Sciatic nerve (tissue), 2 donors: ENCODE data around the gene FANCL. TPM values are rescaled to one million over a fixed set of nuclear protein-coding genes. Genes with fewer than 3 reads are reported as not detected.
"Not testable (repeated sequence)": the region's sequence is repeated elsewhere in the genome, so short reads cannot be mapped to it uniquely, and the experiment has no call there.

Source experiments
- ATAC-seq: fragments of 200-7000 bp; cut with Tn5 transposase; one replicate; pipeline ENCODE4 v1.9.1; 2020; ENCODE audit warnings: mild to moderate bottlenecking, moderate library complexity
- DNase-seq: peaks from one replicate; pipeline ENCODE4 v3.0.0-alpha.2; 2020; ENCODE audit warnings: low spot score
- intact Hi-C: fragments of 100-400 bp; cut with DNase I; formaldehyde crosslinking; loops from one replicate; pipeline ENCODE4 v1.14.2; 2022
- total RNA-seq: library from RNA; stranded (reverse); fragmentation: NEBNext Ultra II Directional; extraction: Animal tissue kit (Norgen Biotek cat#: 25700); gene quantifications from one replicate; pipeline ENCODE4 v1.2.1, GENCODE V29; 2021
- donor health status: DM: no; HTN: no; CAD: no.
- donor health status: DM: no; HTN: no; CAD: no.

FANCL gene
- total RNA-seq, 1 donor from 2014 or later, result 42.8 TPM

- intact Hi-C loops, ATAC-seq, DNase-seq: not testable (repeated sequence)
Observed at GRCh38 chr2:58210951-58211568, 30.1 kb downstream of the FANCL start.

- no peak for DNase-seq
- no peak for ATAC-seq
- intact Hi-C loops, result no loop called here
Observed at GRCh38 chr2:58207189-58207588, 33.9 kb downstream of the FANCL start.

GRCh38 chr2:58206785-58207184 lies 34.3 kb downstream of the FANCL start:
- DNase-seq (no peak), ATAC-seq (no peak)
- intact Hi-C loops, result no loop called here

GRCh38 chr2:58204195-58204959 lies 36.7 kb downstream of the FANCL start:
- intact Hi-C loops, result no loop called here
- ATAC-seq (no peak), DNase-seq (no peak)

GRCh38 chr2:58203018-58203417 lies 38.1 kb downstream of the FANCL start:
- intact Hi-C loops, result no loop called here
- DNase-seq, result no peak
- no peak for ATAC-seq

GRCh38 chr2:58202404-58202803 lies 38.7 kb downstream of the FANCL start:
- no peak for ATAC-seq
- intact Hi-C loops, result no loop called here
- no peak for DNase-seq

GRCh38 chr2:58197894-58198293 lies 43.2 kb downstream of the FANCL start:
- no peak for DNase-seq
- ATAC-seq, result no peak
- intact Hi-C loops, result no loop called here

- intact Hi-C loops, result no loop called here
- ATAC-seq, result no peak
- DNase-seq, result no peak
Observed at GRCh38 chr2:58195662-58196061, 45.5 kb downstream of the FANCL start.

- no peak for ATAC-seq
- DNase-seq, result no peak
- intact Hi-C loops, result no loop called here
Observed at GRCh38 chr2:58194458-58194857, 46.7 kb downstream of the FANCL start.

- DNase-seq, intact Hi-C loops, ATAC-seq: not testable (repeated sequence)
Observed at GRCh38 chr2:58187022-58187421, 54.1 kb downstream of the FANCL start.

- no peak for DNase-seq
- intact Hi-C loops, result no loop called here
- no peak for ATAC-seq
Observed at GRCh38 chr2:58186501-58186900, 54.6 kb downstream of the FANCL start.

GRCh38 chr2:58182527-58182926 lies 58.6 kb downstream of the FANCL start:
- no peak for ATAC-seq
- intact Hi-C loops, result no loop called here
- DNase-seq, result no peak

GRCh38 chr2:58180635-58181034 lies 60.5 kb downstream of the FANCL start:
- intact Hi-C loops, result no loop called here
- ATAC-seq, result no peak

GRCh38 chr2:58180175-58180574 lies 61.0 kb downstream of the FANCL start:
- DNase-seq, intact Hi-C loops, ATAC-seq: not testable (repeated sequence)

More at GRCh38 chr2:58180635-58181034, 60.5 kb downstream of the FANCL start:
- no peak for DNase-seq

- intact Hi-C loops, ATAC-seq, DNase-seq: not testable (repeated sequence)
Observed at GRCh38 chr2:58177187-58177586, 63.9 kb downstream of the FANCL start.

- DNase-seq, ATAC-seq, intact Hi-C loops: not testable (repeated sequence)
Observed at GRCh38 chr2:58171831-58172230, 69.3 kb downstream of the FANCL start.

- ATAC-seq, intact Hi-C loops, DNase-seq: not testable (repeated sequence)
Observed at GRCh38 chr2:58170334-58170933, 70.7 kb downstream of the FANCL start.

- intact Hi-C loops, ATAC-seq, DNase-seq: not testable (repeated sequence)
Observed at GRCh38 chr2:58169845-58170244, 71.3 kb downstream of the FANCL start.

- DNase-seq, intact Hi-C loops, ATAC-seq: not testable (repeated sequence)
Observed at GRCh38 chr2:58168130-58168529, 73.0 kb downstream of the FANCL start.

GRCh38 chr2:58163913-58164312 lies 77.2 kb downstream of the FANCL start:
- ATAC-seq (no peak), DNase-seq (no peak)
- intact Hi-C loops, result no loop called here
